HEK293 (cell line): Measurements from ENCODE around the gene BAZ1A.

Experiments used
- CTCF ChIA-PET: fragments of 350-600 bp; formaldehyde crosslinking; extraction: SDS; loops from one replicate; lab custom pipeline; 2021; ENCODE audit warnings: antibody characterized with exemption; lab: Yijun Ruan, JAX
- POLR2A ChIA-PET: fragments of 300-600 bp; formaldehyde crosslinking; extraction: SDS; loops from one replicate; lab custom pipeline; 2020; ENCODE audit warnings: antibody characterized with exemption, inconsistent platforms; lab: Yijun Ruan, JAX
- H3K27ac ChIP-seq: fragments of 200-500 bp; sonication (Bioruptor generic); 2 replicates; pipeline ENCODE4 v1.5.1; 2014; ENCODE audit warnings: low read depth, low read length, control low read depth, inconsistent platforms; ENCODE audit errors: extremely low read depth
- H3K36me3 ChIP-seq, 2 experiments: fragments of 200-500 bp in 1 of 2; sonication (Bioruptor generic) in 1 of 2; 1 replicate in 1 of 2; 2 replicates in 1 of 2; pipeline ENCODE4 v1.5.1; 2014 to 2017; ENCODE audit warnings: inconsistent platforms in 2 of 2, low read length in 2 of 2; ENCODE audit not compliant: control insufficient read depth in 2 of 2, insufficient read depth in 1 of 2
- H3K4me1 ChIP-seq: fragments of 200-500 bp; sonication (Bioruptor generic); 2 replicates; pipeline ENCODE4 v1.5.1; 2014; ENCODE audit warnings: mild to moderate bottlenecking, low read length, inconsistent platforms; ENCODE audit not compliant: control insufficient read depth, insufficient read depth
- H3K4me3 ChIP-seq: 2 replicates; pipeline ENCODE4 v1.5.1; 2011; ENCODE audit warnings: low read depth, mild to moderate bottlenecking, control low read depth, low read length, moderate library complexity
- H3K9me3 ChIP-seq: fragments of 200-500 bp; sonication (Bioruptor generic); 2 replicates; pipeline ENCODE4 v1.5.1; 2014; ENCODE audit warnings: low read depth, low read length, inconsistent platforms; ENCODE audit not compliant: control insufficient read depth, insufficient read depth
- AEBP2 ChIP-seq: fragments of 450-650 bp; formaldehyde crosslinking; IDR thresholded peaks from 2 replicates; pipeline ENCODE4 v1.5.1; 2016; ENCODE audit warnings: missing biosample characterization, missing genetic modification characterization, borderline replicate concordance
- HOXA7 ChIP-seq: sonication (generic); formaldehyde crosslinking; IDR thresholded peaks from 2 replicates; pipeline ENCODE4 v1.8.1; 2022; ENCODE audit warnings: missing genetic modification reagents, borderline replicate concordance
- KLF10 ChIP-seq: fragments of 450-650 bp; IDR thresholded peaks from 2 replicates; pipeline ENCODE4 v1.5.1; 2018; ENCODE audit warnings: missing biosample characterization, mild to moderate bottlenecking, missing genetic modification characterization
- SALL2 ChIP-seq: fragments of 450-650 bp; formaldehyde crosslinking; IDR thresholded peaks from 2 replicates; pipeline ENCODE4 v1.5.0; 2017; ENCODE audit warnings: missing biosample characterization, mild to moderate bottlenecking, missing genetic modification characterization, borderline replicate concordance
- YY1 ChIP-seq: fragments of 450-650 bp; formaldehyde crosslinking; IDR thresholded peaks from 2 replicates; pipeline ENCODE4 v1.5.1; 2018; ENCODE audit warnings: missing biosample characterization, missing genetic modification characterization
- ZNF2 ChIP-seq: fragments of 450-650 bp; formaldehyde crosslinking; IDR thresholded peaks from 2 replicates; pipeline ENCODE4 v1.5.1; 2016; ENCODE audit warnings: missing biosample characterization, missing genetic modification characterization
- ZNF24 ChIP-seq: fragments of 450-650 bp; formaldehyde crosslinking; IDR thresholded peaks from 2 replicates; pipeline ENCODE4 v1.5.1; 2016; ENCODE audit warnings: missing biosample characterization, missing genetic modification characterization
- ZNF292 ChIP-seq: fragments of 450-650 bp; formaldehyde crosslinking; IDR thresholded peaks from 2 replicates; pipeline ENCODE4 v1.5.1; 2016; ENCODE audit warnings: low read depth, missing biosample characterization, missing genetic modification characterization, borderline replicate concordance
- ZNF433 ChIP-seq: fragments of 450-650 bp; formaldehyde crosslinking; IDR thresholded peaks from 2 replicates; pipeline ENCODE4 v1.5.1; 2016; ENCODE audit warnings: missing biosample characterization, missing genetic modification characterization, low read depth
- ZNF449 ChIP-seq: fragments of 450-650 bp; formaldehyde crosslinking; IDR thresholded peaks from 2 replicates; pipeline ENCODE4 v1.5.1; 2017; ENCODE audit warnings: missing biosample characterization, mild to moderate bottlenecking, missing genetic modification characterization, moderate library complexity
- ZNF555 ChIP-seq: fragments of 450-650 bp; formaldehyde crosslinking; conservative IDR thresholded peaks from 2 replicates; pipeline ENCODE4 v1.5.1; 2017; ENCODE audit warnings: missing biosample characterization, mild to moderate bottlenecking, missing genetic modification characterization, inconsistent platforms
- ZNF664 ChIP-seq: fragments of 450-650 bp; formaldehyde crosslinking; IDR thresholded peaks from 2 replicates; pipeline ENCODE4 v1.5.1; 2016; ENCODE audit warnings: missing biosample characterization, missing genetic modification characterization
- TF ChIP-seq, protein P1 (sequence below): fragments of 450-650 bp; formaldehyde crosslinking; IDR thresholded peaks from 2 replicates; pipeline ENCODE4 v1.5.1; 2016; ENCODE audit warnings: missing biosample characterization, missing genetic modification characterization
- TF ChIP-seq, protein P2 (sequence below): fragments of 450-650 bp; formaldehyde crosslinking; IDR thresholded peaks from 2 replicates; pipeline ENCODE4 v1.5.1; 2016; ENCODE audit warnings: missing biosample characterization, missing genetic modification characterization, low read depth

BAZ1A gene

DNA sequence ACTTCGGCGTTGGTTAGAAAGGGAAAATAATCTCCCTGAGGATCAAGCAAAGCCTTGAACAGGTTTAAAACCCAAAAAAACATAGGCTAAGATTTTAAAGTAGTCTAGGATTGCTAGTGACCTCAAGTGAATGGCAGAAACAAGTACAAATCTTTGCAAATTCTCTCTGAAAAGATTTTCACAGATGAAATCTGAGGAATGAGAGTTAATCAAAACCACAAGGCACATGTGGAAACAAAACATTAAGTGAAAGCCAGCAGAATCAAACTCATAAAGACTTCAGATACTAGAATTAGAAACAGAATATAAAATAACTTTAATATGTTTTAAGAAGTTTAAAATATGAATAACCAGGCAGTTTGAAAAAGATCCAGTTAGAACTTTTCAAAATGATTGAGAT is 108.6 kb downstream of the BAZ1A start:
- H3K4me1 ChIP-seq, result peaks cover 3% of the 10 kb centered on the region; the same call in 1 of the 2 replicates
- ChIA-PET CTCF (no interaction called here), POLR2A (no interaction called here)
- peaks cover 49 to 62% of the 10 kb centered on the region in 2 experiments for H3K36me3 ChIP-seq
- TF ChIP-seq, protein P1, sequence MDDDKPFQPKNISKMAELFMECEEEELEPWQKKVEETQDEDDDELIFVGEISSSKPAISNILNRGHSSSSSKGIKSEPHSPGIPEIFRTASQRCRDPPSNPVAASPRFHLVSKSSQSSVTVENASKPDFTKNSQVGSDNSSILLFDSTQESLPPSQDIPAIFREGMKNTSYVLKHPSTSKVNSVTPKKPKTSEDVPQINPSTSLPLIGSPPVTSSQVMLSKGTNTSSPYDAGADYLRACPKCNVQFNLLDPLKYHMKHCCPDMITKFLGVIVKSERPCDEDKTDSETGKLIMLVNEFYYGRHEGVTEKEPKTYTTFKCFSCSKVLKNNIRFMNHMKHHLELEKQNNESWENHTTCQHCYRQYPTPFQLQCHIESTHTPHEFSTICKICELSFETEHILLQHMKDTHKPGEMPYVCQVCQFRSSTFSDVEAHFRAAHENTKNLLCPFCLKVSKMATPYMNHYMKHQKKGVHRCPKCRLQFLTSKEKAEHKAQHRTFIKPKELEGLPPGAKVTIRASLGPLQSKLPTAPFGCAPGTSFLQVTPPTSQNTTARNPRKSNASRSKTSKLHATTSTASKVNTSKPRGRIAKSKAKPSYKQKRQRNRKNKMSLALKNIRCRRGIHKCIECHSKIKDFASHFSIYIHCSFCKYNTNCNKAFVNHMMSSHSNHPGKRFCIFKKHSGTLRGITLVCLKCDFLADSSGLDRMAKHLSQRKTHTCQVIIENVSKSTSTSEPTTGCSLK (tag by site-specific recombination), result no peak
- no peak for TF ChIP-seq AEBP2 (tag by site-specific recombination)
- no peak for TF ChIP-seq ZNF2
- TF ChIP-seq YY1, result no peak
- TF ChIP-seq ZNF433, result no peak
- TF ChIP-seq ZNF555 (tag by site-specific recombination), result no peak
- TF ChIP-seq ZNF24 (tag by site-specific recombination), result no peak
- no peak for TF ChIP-seq ZNF292 (tag by site-specific recombination)
- TF ChIP-seq ZNF449 (tag by site-specific recombination), result no peak
- no peak for TF ChIP-seq KLF10 (tag by site-specific recombination)
- no peak for TF ChIP-seq SALL2 (tag by site-specific recombination)
- H3K9me3 ChIP-seq, result no peaks in the 10 kb centered on the region
- H3K27ac ChIP-seq, result no peak overlapping the region
- H3K4me3 ChIP-seq, result no peak overlapping the region

GRCh38 chr14:34766060-34766459 is 109.1 kb downstream of the BAZ1A start:
- H3K27ac ChIP-seq, result no peak overlapping the region
- POLR2A ChIA-PET, result no interaction called here

GRCh38 chr14:34755215-34755614 is 119.9 kb downstream of the BAZ1A start:
- ChIA-PET CTCF (no interaction called here), POLR2A (no interaction called here)
- TF ChIP-seq, protein P2, sequence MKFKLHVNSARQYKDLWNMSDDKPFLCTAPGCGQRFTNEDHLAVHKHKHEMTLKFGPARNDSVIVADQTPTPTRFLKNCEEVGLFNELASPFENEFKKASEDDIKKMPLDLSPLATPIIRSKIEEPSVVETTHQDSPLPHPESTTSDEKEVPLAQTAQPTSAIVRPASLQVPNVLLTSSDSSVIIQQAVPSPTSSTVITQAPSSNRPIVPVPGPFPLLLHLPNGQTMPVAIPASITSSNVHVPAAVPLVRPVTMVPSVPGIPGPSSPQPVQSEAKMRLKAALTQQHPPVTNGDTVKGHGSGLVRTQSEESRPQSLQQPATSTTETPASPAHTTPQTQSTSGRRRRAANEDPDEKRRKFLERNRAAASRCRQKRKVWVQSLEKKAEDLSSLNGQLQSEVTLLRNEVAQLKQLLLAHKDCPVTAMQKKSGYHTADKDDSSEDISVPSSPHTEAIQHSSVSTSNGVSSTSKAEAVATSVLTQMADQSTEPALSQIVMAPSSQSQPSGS (tag by site-specific recombination), result peak; percentile 58; the same call in 1 of the 2 replicates
- no peak for TF ChIP-seq ZNF555 (tag by site-specific recombination)
- Histone ChIP-seq H3K4me1 (no peaks in the 10 kb centered on the region), H3K9me3 (no peaks in the 10 kb centered on the region), H3K36me3 (peaks cover 36 to 47% of the 10 kb centered on the region in 2 experiments), H3K4me3 (no peak overlapping the region), H3K27ac (no peak overlapping the region)

More at GRCh38 chr14:34766060-34766459, 109.1 kb downstream of the BAZ1A start:
- H3K4me1 ChIP-seq, result peaks cover 3% of the 10 kb centered on the region; the same call in 1 of the 2 replicates
- CTCF ChIA-PET, result interaction anchor here (0.6 kb wide), 1 partner anchor 44 kb away, joined by 4 read pairs; no protein-coding TSS in a partner anchor
- TF ChIP-seq HOXA7 (CRISPR knock-in tag), result no peak
- peak; percentile 81 for TF ChIP-seq ZNF664
- no peak overlapping the region for H3K4me3 ChIP-seq
- no peaks in the 10 kb centered on the region for H3K9me3 ChIP-seq
- H3K36me3 ChIP-seq, result peaks cover 50 to 61% of the 10 kb centered on the region in 2 experiments
